ENCODE data around the gene ICOS.
A peak's percentile ranks its signal among the peaks of the same experiment; 100 is the strongest.

Gene ICOS, protein sequence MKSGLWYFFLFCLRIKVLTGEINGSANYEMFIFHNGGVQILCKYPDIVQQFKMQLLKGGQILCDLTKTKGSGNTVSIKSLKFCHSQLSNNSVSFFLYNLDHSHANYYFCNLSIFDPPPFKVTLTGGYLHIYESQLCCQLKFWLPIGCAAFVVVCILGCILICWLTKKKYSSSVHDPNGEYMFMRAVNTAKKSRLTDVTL

DNA sequence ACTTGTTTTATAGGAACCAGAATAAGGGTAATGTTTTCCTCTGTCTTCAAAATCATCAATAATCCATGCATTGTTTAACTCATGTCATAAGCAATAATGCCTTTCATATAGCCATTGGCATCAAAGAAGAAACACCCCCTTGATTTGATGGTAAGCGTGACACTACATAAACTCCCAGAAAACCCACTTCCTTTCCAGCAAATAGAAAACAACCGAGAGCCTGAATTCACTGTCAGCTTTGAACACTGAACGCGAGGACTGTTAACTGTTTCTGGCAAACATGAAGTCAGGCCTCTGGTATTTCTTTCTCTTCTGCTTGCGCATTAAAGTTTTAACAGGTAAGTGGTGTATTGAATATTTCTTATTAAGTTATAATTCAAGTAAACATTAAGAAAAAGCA, at the start of gene ICOS:
Gene ICOS (plus strand): TSS at position 229 of the 400 bp plus-strand sequence. CDS start 52 bp downstream, at position 281.
- no peak for DNase-seq

DNA sequence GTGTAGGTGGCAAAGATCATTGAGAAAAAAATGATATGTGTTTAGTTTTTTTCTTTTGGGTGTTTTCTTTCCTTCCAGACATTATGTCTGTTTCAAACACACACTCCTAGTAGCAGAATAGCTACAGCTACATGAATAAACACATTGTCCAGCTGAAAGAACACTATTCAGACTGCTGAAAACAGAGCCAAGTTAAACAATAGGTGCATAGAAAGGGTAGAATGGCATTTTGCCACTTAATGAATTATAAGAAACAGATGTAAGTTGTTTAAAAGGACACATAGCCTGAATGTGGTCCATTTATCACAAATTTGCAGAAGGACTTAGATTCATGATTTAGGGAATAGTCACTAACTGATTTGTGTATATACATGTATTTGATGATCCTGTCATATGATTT, 48.9 kb upstream of the ICOS start:
- DNase-seq, result no peak

DNA sequence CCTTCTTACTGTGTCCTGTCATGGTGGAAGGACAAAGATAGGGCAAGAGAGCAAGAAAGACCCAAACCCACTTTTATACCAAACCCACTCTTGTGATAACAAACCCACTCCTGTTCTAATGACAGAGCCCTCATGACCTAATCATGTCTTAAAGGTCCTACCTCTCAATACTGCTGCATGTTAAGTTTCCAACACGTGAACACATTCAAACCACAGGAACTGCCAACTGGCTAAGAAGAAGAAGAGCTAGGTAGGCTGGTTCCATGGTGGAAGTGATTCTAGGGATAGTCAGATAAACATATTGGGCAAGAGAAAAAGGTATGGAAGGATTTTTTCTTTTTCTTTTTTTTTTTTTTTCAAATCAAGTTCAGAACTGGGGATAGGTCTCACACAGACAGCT, 47.0 kb upstream of the ICOS start:
- DNase-seq, result no peak

DNA sequence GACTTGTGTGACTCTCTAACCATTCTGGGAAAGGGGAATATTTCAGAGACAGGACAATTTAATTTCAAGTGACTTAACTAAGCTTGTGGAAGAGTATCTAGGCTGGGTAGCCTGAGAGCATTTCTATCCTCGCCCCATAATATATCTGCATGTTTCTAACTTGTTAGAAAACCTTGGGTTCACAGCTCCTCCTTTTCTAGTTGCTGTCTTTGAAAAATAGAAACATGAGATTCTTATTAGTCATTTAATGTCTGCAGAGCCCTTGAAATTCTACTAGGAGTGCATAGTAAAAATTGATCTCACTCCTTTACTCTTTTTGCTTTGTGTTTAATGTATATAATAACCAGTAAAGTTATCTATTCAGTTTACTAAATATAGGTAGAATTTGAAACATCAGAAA, 46.6 kb upstream of the ICOS start:
- DNase-seq, result no peak

DNA sequence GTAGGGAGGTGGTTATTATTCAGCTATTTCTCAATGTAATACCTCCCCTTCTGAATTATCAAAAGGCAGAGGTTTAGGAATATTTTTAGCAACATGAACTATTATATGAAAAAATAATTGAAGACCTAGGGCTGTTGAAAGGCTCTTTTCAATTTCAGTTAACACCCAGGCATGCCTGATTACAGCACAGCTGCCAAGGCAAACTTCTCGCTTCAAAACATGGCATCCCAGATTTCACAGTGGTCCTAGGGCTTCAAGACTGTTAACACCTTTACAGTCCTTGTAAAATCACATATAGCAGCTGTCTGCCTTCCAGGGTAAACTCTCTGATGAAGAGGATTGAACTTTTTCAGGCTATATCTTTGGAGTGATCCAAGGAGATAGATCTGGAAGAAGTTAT, 45.8 kb upstream of the ICOS start:
- DNase-seq, result no peak

DNA sequence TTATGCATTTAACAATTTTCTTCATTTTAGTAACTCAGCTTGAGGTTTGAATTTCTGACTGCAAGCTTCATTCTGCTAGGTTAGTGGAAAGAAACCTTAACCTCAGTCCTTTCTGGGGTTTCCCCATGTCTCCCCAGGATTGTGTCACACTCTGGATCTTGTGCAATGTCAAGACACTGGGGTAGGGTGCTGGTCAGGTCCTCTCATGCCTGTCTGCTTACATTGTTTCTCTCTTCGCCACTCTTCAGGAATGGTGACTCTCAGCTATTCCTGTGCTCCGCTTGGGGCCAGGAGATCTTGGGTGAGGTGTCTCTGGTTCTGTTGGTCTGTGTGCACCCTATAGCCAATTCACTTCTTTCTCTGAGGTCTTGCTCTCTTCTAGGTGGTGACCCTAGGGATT, 45.1 kb upstream of the ICOS start:
- no peak for DNase-seq

DNA sequence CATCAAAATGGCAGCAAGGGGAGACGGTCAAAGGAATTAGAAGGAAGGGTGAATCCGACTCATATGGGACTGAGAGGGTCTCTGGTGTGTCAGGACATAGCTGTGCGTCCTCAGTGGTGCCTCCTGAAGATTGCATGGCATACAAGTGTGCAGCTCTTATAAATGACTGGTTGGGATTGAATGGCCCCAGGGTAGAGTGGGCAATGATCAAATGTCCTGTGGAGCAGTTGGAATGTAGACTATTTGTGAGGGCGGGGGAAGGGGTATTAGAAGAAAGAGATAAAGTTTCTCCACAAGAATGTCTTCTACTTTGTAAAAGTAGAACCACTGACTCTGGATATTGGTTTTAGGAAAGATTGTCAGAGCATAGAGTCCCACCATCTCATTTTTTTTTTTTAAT, 44.4 kb upstream of the ICOS start:
- no peak for DNase-seq

DNA sequence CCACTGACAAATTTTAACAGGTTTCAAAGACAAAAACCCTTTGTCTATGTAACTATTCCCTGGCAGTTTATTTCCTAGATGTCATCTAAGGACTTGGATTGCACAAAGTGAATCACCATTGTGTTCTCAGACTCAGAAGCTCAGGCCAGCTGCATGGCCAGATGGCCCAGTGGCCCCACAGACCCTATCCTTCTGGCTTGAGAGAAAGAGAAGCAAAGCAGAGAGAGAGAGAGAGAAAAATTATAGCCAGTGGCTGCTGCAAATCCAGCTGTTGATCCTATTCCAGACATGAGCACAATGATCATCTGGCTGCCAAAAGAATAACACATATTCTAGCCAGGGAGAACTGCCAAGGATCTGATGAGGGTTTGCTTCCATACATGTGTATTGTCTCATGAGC, 43.2 kb upstream of the ICOS start:
- peak in 47 of 56 donors; percentile 6 to 84 (median 51) for DNase-seq

DNA sequence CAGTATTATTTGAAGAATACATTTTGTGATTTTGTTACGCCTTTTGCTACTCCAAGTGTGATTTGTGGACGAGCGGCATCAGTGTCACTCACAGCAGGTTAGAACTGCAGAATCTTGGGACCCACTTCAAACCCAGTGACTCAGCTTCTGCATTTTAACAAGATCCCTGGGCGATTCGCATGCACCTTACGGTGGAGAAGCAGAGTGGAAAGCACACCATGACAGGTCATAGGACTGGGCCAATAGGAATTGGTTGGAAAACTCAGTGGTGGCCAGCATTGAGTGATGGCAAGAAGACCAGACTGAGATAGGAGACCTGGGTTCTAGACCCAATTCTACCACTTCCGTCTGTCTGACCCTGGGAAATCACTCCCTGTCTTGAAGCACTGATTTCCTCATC, 42.7 kb upstream of the ICOS start:
- DNase-seq, result no peak

DNA sequence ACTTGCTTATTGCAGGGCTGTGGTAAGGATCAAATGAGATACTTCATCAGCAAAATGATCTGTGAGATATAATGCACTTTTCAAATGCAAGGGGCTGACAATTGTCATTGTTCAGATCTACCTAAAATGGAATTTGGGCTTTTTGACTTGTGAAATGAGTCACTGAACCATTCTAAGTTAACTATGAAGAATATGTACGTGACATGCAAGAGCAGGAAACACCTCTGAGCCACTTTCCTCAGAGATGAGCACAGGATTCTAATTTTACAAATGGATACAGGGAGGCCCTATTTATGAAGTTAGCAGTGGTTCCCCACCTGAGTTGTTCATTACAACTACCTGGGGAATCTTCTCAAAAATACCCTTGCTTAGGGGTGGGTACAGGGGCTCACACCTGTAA, 42.3 kb upstream of the ICOS start:
- no peak for DNase-seq

DNA sequence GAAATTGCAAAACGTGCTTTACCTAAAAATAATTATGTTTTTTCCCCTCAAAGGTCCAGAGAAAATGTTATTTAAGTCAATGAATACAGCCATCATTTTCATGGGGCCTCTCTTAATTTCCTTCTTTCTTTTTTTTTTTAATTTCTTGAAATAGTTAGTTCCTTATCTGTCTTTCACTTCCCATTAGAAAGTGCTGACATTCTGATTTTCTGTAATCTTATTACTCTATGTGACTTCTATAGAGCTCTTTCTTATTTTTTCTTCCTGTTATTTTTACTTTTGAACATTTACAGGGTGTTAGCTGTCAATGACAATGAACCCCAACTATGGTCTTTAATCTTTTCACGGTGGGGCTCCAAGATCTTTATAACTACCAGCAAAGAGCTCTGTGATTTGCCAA, 39.0 kb upstream of the ICOS start:
- DNase-seq, result no peak

DNA sequence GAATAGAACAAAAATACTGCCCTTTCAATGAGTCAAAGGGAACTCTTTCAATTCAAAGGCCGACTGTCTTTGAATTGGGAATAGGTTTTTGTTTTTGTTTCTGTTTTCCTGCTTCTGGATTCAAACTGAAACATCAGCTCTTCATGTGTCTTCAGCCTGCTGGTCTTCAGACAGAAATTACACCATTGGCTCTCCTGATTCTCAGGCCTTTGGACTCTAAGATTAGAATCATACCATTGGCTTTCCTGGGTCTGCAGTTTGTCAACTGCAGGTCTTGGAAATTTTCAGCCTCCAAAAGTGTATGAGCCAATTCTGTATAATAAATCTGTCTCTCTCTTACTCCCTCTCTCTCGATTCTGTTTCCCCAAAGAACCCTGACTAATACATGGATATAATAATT, 37.9 kb upstream of the ICOS start:
- no peak for DNase-seq

DNA sequence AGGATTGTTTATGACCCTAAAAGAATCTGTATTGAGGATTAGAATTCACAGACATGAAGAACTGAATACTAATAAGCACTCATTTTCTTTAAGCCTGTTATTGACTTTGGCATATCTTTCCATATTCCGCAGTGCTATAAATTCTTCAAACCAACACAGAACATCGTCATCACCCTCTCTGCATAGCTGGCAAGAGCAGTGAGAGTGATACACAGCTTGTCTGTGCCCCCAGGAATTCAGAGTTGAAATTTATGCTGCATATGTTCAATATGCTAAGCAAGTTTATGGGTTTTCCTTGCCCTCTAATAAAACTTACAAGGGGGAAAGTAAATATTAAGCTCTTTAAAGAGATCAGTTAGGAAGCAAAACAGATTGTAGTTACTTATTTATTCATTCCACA, 36.3 kb upstream of the ICOS start:
- DNase-seq, result no peak

DNA sequence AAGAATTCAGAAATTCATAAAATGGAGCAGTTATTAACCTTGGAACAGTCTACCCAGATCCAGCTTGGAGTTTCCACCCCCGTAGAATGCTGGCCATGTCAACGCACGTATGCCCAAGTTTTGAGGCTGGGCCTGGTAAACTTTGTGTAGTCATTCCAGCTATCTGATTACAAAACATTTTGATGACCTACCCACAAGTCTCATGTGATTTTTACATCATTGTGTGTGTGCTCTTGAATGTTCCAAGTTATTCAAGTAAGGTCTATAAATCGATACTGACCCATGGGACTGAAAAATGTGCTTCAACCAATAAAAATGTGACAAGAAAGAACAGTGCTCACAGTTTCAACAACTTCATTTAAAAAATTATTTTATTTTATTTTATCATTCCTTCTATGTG, 32.5 kb upstream of the ICOS start:
- DNase-seq, result no peak

DNA sequence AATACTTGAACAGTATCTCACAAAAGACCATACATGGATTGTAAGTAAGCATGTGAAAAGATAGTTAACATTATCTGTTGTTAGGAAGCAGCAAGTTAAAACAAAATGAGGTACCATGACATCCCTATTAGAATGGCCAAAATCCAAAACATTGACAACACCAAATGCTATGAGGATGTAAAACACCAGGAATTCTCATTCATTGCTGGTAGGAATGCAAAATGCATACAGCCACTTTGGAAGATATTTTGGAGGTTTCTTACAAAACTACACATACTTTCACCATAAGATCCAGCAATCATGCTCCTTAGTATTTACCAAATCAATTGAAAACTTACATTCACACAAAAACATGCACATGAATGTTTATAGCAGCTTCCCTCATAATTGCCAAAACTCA, 30.9 kb upstream of the ICOS start:
- no peak for DNase-seq

DNA sequence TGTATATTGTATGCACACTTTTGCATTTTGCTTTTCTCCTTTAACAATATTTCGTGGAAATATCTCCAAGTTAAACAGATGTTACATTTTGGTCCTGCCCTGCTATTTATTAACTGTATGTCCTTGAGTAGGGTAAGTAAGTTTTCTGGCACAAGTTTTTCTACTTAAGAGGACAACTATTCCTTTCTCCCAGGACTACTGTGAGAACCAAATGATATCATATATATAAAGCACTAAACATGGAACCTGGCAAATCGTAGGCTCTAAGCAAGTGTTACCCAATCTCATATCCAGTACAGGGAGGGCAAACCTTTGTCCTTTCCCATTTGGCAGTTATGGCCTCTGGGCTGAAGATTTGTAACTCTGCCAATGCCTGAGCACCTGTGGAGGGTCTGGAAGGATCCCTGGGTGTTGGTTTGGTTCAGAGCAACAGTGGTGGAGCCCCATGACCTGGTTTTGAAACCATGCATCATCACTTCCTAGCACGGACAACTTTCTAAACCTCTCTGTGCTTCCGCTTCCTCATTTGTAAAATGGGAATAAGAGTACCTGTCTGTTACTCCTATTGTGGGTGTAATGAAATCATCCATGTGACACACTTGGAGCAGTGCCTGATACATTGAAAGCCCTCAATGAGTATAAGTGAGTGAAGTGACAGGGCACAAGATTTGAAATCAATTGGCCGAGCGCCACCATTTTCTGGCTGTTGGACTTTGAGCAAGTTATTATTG, 28.3 kb upstream of the ICOS start:
- DNase-seq, result peak in 2 of 56 donors; percentile 8 to 14

DNA sequence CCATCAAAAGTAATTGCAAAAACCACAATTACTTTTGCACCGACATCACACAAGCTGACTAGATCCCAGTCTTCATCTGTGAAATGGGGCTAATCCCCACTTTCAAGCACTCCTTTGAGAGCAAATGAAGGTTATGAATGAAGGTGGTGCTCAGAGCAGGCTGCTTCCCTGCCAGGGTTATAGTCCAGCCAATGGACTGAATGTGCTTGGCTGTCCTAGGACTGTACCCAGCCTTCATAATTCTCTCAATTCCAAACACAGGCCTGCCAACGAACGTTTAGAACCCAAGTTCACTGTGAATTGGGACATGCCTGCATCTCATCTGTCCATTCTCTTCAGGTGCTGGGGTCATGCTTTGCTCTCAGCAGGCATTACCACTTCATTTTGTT, 27.8 kb upstream of the ICOS start:
- no peak for DNase-seq

DNA sequence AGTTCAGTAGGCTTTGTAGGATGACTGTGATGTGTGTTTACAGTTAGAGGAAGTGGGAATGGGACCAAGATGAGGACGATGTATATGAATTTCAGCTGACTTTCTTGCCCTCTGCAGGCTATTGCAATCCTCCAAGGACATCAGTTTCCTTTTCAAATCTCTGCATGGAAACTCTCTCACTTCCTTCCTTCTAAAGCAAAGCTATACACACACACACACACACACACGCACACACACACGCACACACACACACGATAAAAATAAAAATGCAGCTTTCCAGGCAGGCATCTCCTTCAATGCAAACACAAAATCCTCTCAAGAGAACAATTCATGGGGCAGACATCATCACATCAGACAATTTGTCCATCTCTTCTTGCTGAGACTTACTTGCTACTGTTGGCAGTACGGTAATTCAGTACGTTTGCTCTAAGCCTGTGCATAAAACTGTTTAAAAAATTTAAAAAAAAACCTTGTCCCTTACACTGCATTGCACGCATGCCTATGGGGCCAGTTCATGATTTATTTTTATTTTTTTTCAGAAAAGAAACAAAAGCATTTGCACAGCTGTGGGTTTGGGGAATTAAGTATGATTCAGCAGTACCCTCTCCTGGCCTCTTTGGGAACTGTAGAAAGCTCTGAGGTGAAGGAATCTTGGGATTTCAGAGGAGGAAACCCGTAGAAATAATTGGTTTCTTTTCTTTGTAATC, 27.1 kb upstream of the ICOS start:
- DNase-seq, result peak in 17 of 56 donors; percentile 4 to 39 (median 10)

DNA sequence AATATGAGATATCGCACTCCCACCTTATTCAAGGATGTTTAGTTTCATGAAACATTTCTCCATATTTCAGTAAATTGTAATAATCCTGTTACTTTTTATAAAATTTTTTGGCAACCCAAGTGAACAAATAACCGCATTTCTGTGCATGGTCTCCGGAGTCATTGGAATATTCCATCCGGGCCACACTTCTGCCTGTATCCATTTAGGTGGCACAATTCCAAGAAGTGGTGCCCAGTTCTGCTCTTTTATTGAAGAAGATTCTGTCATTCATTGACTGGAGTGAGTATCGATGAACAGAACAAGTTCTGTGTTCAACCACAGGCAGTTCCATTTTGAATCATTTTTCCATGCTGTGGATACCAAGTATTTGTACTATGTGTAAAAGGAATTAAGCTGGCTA, 26.6 kb upstream of the ICOS start:
- no peak for DNase-seq

DNA sequence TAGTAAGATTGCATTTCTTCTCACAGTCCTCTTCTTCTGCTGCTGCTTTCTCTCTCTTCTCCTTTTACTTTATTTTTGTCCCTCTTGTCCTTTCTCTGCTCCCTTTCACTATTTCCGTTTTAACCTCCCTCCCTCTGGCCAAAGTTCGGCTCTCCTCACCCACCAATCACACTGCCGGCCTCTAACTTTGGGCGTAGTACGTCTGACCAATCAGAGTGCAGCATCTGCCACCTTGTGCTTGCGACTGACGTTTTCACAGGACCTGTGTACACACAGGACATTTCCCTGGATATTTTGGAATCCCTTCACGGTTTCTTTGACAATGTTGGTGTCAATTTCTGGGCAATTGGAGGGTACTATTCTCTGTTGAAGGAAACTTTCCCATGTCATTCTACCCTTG, 22.6 kb upstream of the ICOS start:
- DNase-seq, result no peak

DNA sequence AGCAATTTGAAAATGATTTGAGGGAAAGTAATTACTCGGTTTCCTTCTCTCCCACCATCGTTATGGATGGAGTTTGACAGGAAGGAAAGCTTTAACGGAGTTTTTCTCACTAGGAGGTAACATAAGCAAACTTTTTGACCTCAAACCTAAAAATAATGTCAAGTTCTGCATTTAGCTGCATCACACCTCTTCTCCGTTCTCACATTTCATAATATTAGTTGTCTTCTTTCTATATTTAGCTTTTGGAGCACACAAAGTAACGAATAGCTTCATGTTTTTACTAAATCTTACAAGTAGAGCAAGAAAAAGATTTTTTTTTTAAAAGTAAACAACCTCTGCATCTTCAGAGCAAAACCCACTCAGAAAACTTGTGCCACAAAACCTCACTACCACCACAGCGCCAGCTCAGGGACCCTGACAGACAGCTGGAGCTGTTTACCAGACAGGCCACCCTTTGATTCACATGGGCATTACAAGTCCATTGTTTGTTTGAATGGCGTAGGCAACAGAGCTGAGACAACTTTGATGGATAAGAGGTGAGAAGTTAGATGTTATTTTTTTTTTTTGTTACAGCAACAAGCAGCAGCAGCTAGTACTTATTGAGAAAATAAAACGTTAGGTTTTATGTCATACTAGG, 21.9 kb upstream of the ICOS start:
- no peak for DNase-seq

DNA sequence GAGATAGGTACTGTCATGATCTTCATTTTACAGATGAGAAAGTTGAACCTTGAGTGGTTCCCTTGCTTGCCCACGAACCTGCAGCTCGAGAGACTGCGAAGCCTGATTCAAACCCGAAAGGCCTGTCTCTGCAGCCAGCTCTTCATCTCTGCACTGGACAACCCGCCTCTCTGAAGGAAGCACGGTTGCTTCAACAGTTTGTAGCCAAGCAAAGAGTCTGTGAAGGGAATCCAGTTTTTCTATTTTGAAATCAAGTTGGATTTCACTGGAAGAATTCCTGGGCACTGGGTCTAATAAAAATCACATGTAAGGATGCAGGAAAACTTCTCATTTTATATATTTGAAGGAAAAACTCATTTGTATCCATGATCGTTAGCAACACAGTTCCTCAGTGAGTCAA, 21.3 kb upstream of the ICOS start:
- DNase-seq, result no peak

All from nucleus accumbens (tissue), 56 donors.